GM21390 (cell line): Measurements from ENCODE around the gene OS9.

Experiments used
- ATAC-seq: cut with Tn5 transposase; IDR thresholded peaks from one replicate; pipeline ENCODE4 v1.9.1; 2021; ENCODE audit not compliant: unreplicated experiment

The OS9 gene

GRCh38 chr12:57722716-57723629 is 29.0 kb downstream of the OS9 start:
- ATAC-seq = no peak

- ATAC-seq = no peak
These were observed 29.7 kb downstream of the OS9 start for GRCh38 chr12:57723630-57723962.

- no peak for ATAC-seq
These were observed 30.3 kb downstream of the OS9 start for GRCh38 chr12:57724003-57724935.

- ATAC-seq = no peak
These were observed 31.2 kb downstream of the OS9 start for GRCh38 chr12:57724936-57725740.

- no peak for ATAC-seq
These were observed 31.9 kb downstream of the OS9 start for GRCh38 chr12:57725851-57726150.

- no peak for ATAC-seq
These were observed 32.4 kb downstream of the OS9 start for GRCh38 chr12:57726151-57726883.

- ATAC-seq = no peak
These were observed 33.2 kb downstream of the OS9 start for GRCh38 chr12:57726884-57727757.

- ATAC-seq = no peak
These were observed 33.9 kb downstream of the OS9 start for GRCh38 chr12:57727758-57728395.

- ATAC-seq = no peak
These were observed 35.5 kb downstream of the OS9 start for GRCh38 chr12:57729321-57729844.

- no peak for ATAC-seq
These were observed 36.6 kb downstream of the OS9 start for GRCh38 chr12:57730336-57731067.

GRCh38 chr12:57731411-57732080 is 37.6 kb downstream of the OS9 start:
- ATAC-seq = no peak

- ATAC-seq = no peak
These were observed 38.3 kb downstream of the OS9 start for GRCh38 chr12:57732270-57732669.

- ATAC-seq = no peak
These were observed 39.0 kb downstream of the OS9 start for GRCh38 chr12:57732726-57733593.

- ATAC-seq = no peak
These were observed 40.0 kb downstream of the OS9 start for GRCh38 chr12:57733928-57734327.

GRCh38 chr12:57734591-57734990 is 40.7 kb downstream of the OS9 start:
- no peak for ATAC-seq

- ATAC-seq = no peak
These were observed 41.4 kb downstream of the OS9 start for GRCh38 chr12:57735198-57735855.
